IMR-90 (cell line): ENCODE data around the gene KRT6B. TPM values are rescaled to one million over a fixed set of nuclear protein-coding genes. Genes with fewer than 3 reads are reported as not detected.

Source experiments
- ATAC-seq: fragments of 200-7000 bp; cut with Tn5 transposase; 2 replicates; pipeline ENCODE4 v1.9.1; 2020; ENCODE audit warnings: low read depth, mild to moderate bottlenecking, moderate library complexity
- BruUV-seq: library from RNA; stranded (reverse); fragments of 400-500 nt; replicated peaks from 2 replicates; lab custom pipeline; 2021; lab: Mats Ljungman, UMichigan
- CTCF ChIA-PET: fragments of 300-600 bp; formaldehyde crosslinking; extraction: SDS; loops from one replicate; lab custom pipeline; 2021; ENCODE audit warnings: antibody characterized with exemption; lab: Yijun Ruan, JAX
- POLR2A ChIA-PET: fragments of 300-600 bp; sonication (Branson Sonifier 250); formaldehyde crosslinking; loops from one replicate; lab custom pipeline; 2022; ENCODE audit warnings: antibody characterized with exemption; ENCODE audit not compliant: unreplicated experiment; lab: Charles Lee
- DNase-seq: peaks from one replicate; pipeline ENCODE4 v3.0.0; 2013
- H2AFZ ChIP-seq: replicated peaks from 2 replicates; pipeline ENCODE3; 2013; ENCODE audit warnings: low read length, mild to moderate bottlenecking; ENCODE audit not compliant: poor library complexity
- H2AK5ac ChIP-seq: 2 replicates; pipeline ENCODE4 v1.6.1; 2013; ENCODE audit warnings: low read depth, low read length, inconsistent platforms
- H2AK9ac ChIP-seq: replicated peaks from 2 replicates; pipeline ENCODE3; 2013; ENCODE audit warnings: mild to moderate bottlenecking, low read depth, low read length, moderate library complexity; ENCODE audit not compliant: poor library complexity
- H2BK120ac ChIP-seq: 2 replicates; pipeline ENCODE4 v1.6.1; 2013; ENCODE audit warnings: low read depth, low read length, inconsistent platforms
- H2BK15ac ChIP-seq: 3 replicates; pipeline ENCODE4 v1.6.1; 2013; ENCODE audit warnings: low read depth, low read length, inconsistent platforms
- H2BK20ac ChIP-seq: 2 replicates; pipeline ENCODE4 v1.6.1; 2013; ENCODE audit warnings: low read depth, mild to moderate bottlenecking, inconsistent platforms, low read length, moderate library complexity
- H2BK5ac ChIP-seq: 2 replicates; pipeline ENCODE4 v1.6.1; 2013; ENCODE audit warnings: mild to moderate bottlenecking, low read depth, low read length, inconsistent platforms; ENCODE audit not compliant: poor library complexity, severe bottlenecking
- H3K14ac ChIP-seq: replicated peaks from 2 replicates; pipeline ENCODE4 v1.6.1; 2013; ENCODE audit warnings: low read depth, low read length, inconsistent platforms
- H3K18ac ChIP-seq: 2 replicates; pipeline ENCODE4 v1.6.1; 2013; ENCODE audit warnings: low read depth, low read length, control low read depth
- H3K23ac ChIP-seq: 2 replicates; pipeline ENCODE4 v1.6.1; 2013; ENCODE audit warnings: low read depth, low read length, inconsistent platforms
- H3K27ac ChIP-seq: 2 replicates; pipeline ENCODE4 v1.5.1; 2013; ENCODE audit warnings: mild to moderate bottlenecking, control low read depth, low read length; ENCODE audit not compliant: insufficient read depth
- H3K27me3 ChIP-seq: 2 replicates; pipeline ENCODE4 v1.6.1; 2013; ENCODE audit warnings: low read length; ENCODE audit not compliant: control insufficient read depth, insufficient read depth
- H3K36me3 ChIP-seq: 2 replicates; pipeline ENCODE4 v1.6.1; 2013; ENCODE audit warnings: low read length, mixed read lengths; ENCODE audit not compliant: control insufficient read depth, insufficient read depth
- H3K4ac ChIP-seq: 2 replicates; pipeline ENCODE4 v1.6.1; 2013; ENCODE audit warnings: low read depth, low read length, inconsistent platforms
- H3K4me1 ChIP-seq: 2 replicates; pipeline ENCODE4 v1.6.1; 2013; ENCODE audit warnings: low read length, mixed read lengths; ENCODE audit not compliant: control insufficient read depth, insufficient read depth
- H3K4me2 ChIP-seq: 2 replicates; pipeline ENCODE4 v1.6.1; 2013; ENCODE audit warnings: low read depth, mild to moderate bottlenecking, control low read depth, low read length, moderate library complexity
- H3K4me3 ChIP-seq: 2 replicates; pipeline ENCODE4 v1.5.1; 2013; ENCODE audit warnings: low read depth, mild to moderate bottlenecking, control low read depth, low read length, moderate library complexity; ENCODE audit not compliant: insufficient read depth
- H3K56ac ChIP-seq: 2 replicates; pipeline ENCODE4 v1.6.1; 2013; ENCODE audit warnings: low read length, inconsistent platforms; ENCODE audit not compliant: insufficient read depth; ENCODE audit errors: extremely low read depth
- H3K79me1 ChIP-seq, 2 experiments: 2 replicates each; pipeline ENCODE4 v1.6.1; 2013; ENCODE audit warnings: low read length in 2 of 2, inconsistent platforms in 1 of 2, low read depth in 1 of 2
- H3K9ac ChIP-seq: 2 replicates; pipeline ENCODE4 v1.6.1; 2013; ENCODE audit warnings: low read depth, low read length, control low read depth
- H3K9me1 ChIP-seq: 2 replicates; pipeline ENCODE4 v1.6.1; 2013; ENCODE audit warnings: low read length, inconsistent platforms; ENCODE audit not compliant: insufficient read depth
- H3K9me3 ChIP-seq: 2 replicates; pipeline ENCODE4 v1.6.1; 2013; ENCODE audit warnings: low read length; ENCODE audit not compliant: control insufficient read depth, insufficient read depth
- H4K20me1 ChIP-seq: 2 replicates; pipeline ENCODE4 v1.6.1; 2013; ENCODE audit warnings: low read length, inconsistent platforms; ENCODE audit not compliant: insufficient read depth
- H4K5ac ChIP-seq: 2 replicates; pipeline ENCODE4 v1.6.1; 2013; ENCODE audit warnings: mild to moderate bottlenecking, low read depth, low read length, control low read depth
- H4K8ac ChIP-seq, 2 experiments: 2 replicates each; pipeline ENCODE4 v1.6.1; 2013; ENCODE audit warnings: low read depth in 2 of 2, low read length in 2 of 2, control low read depth in 1 of 2, inconsistent platforms in 1 of 2
- H4K91ac ChIP-seq: 2 replicates; pipeline ENCODE4 v1.6.1; 2013; ENCODE audit warnings: low read depth, low read length, inconsistent platforms; ENCODE audit not compliant: insufficient read depth
- BHLHE40 ChIP-seq: fragments of 150-350 bp; IDR thresholded peaks from 2 replicates; pipeline ENCODE4 v1.6.1; 2016; ENCODE audit warnings: mild to moderate bottlenecking, low read depth, low read length
- CEBPB ChIP-seq: IDR thresholded peaks from 2 replicates; pipeline ENCODE4 v1.6.1; 2012; ENCODE audit warnings: low read depth, low read length, improper control_type of control experiment
- CHD1 ChIP-seq: IDR thresholded peaks from 2 replicates; pipeline ENCODE4 v1.6.1; 2012; ENCODE audit warnings: low read depth, low read length, improper control_type of control experiment
- CTCF ChIP-seq: conservative IDR thresholded peaks from 2 replicates; pipeline ENCODE4 v1.5.1; 2012; ENCODE audit warnings: mild to moderate bottlenecking, low read depth, low read length, improper control_type of control experiment
- FOS ChIP-seq: fragments of 150-350 bp; IDR thresholded peaks from 2 replicates; pipeline ENCODE4 v1.6.1; 2016; ENCODE audit warnings: low read depth, low read length
- MAFK ChIP-seq: IDR thresholded peaks from 2 replicates; pipeline ENCODE4 v1.6.1; 2012; ENCODE audit warnings: low read depth, low read length, improper control_type of control experiment
- MAZ ChIP-seq: IDR thresholded peaks from 2 replicates; pipeline ENCODE4 v1.6.1; 2012; ENCODE audit warnings: low read depth, mild to moderate bottlenecking, low read length, improper control_type of control experiment, moderate library complexity, borderline replicate concordance
- MXI1 ChIP-seq: IDR thresholded peaks from 2 replicates; pipeline ENCODE4 v1.6.1; 2012; ENCODE audit warnings: low read depth, mild to moderate bottlenecking, low read length, moderate library complexity, borderline replicate concordance
- NFE2L2 ChIP-seq: fragments of 150-350 bp; IDR thresholded peaks from 2 replicates; pipeline ENCODE4 v1.6.1; 2016; ENCODE audit warnings: low read depth, mild to moderate bottlenecking, low read length
- POLR2A ChIP-seq: IDR thresholded peaks from 2 replicates; pipeline ENCODE4 v1.6.1; 2012; ENCODE audit warnings: mild to moderate bottlenecking, low read depth, low read length
- RAD21 ChIP-seq: IDR thresholded peaks from 2 replicates; pipeline ENCODE4 v1.6.1; 2012; ENCODE audit warnings: low read length, improper control_type of control experiment
- RCOR1 ChIP-seq: IDR thresholded peaks from 2 replicates; pipeline ENCODE4 v1.6.1; 2012; ENCODE audit warnings: mild to moderate bottlenecking, low read length, improper control_type of control experiment; ENCODE audit not compliant: insufficient replicate concordance
- RFX5 ChIP-seq: IDR thresholded peaks from 2 replicates; pipeline ENCODE4 v1.8.0; 2012; ENCODE audit warnings: low read depth, mild to moderate bottlenecking, low read length, moderate library complexity
- SMC3 ChIP-seq: fragments of 150-350 bp; IDR thresholded peaks from 2 replicates; pipeline ENCODE4 v1.6.1; 2016; ENCODE audit warnings: low read depth, mild to moderate bottlenecking, antibody characterized with exemption, low read length, moderate library complexity
- WGBS, 2 experiments: methylation state at CpG; one replicate each; pipeline versions ENCODE4 v1.1.5 to v1.1.7; 2013; ENCODE audit warnings: missing lambda C conversion rate in 2 of 2; ENCODE audit not compliant: insufficient read length in 1 of 2; ENCODE audit errors: extremely low coverage in 2 of 2; 5-methylcytosine and 5-hydroxymethylcytosine counted together
- dilution Hi-C: fragments of 300-500 bp; cut with HindIII; formaldehyde crosslinking; loops from one replicate; pipeline ENCODE4 v1.14.3; 2018; ENCODE audit warnings: low sequenced_read_pairs; ENCODE audit not compliant: unreplicated experiment
- in situ Hi-C: fragments of 300-500 bp; cut with MboI; formaldehyde crosslinking; loops from 3 replicates; pipeline ENCODE4 v1.14.3; 2019; ENCODE audit warnings: low sequenced_read_pairs, inconsistent platforms, mixed read lengths
- intact Hi-C: fragments of 100-400 bp; cut with micrococcal nuclease; formaldehyde crosslinking; loops from 2 replicates; pipeline ENCODE4 v1.10.0; 2022
- polyA plus RNA-seq, 3 experiments: library from polyadenylated mRNA; depleted of rRNA; stranded (reverse); fragments of >200 nt; gene quantifications; 2 replicates each; pipeline ENCODE4 v1.2.3, GENCODE V29; 2012; ENCODE audit warnings: low replicate concordance in 1 of 3
- total RNA-seq: library from RNA; depleted of rRNA; stranded (reverse); fragments of >200 nt; gene quantifications from 2 replicates; pipeline ENCODE4 v1.2.3, GENCODE V29; 2012
- TF ChIP-seq, protein P1 (sequence below): fragments of 150-350 bp; IDR thresholded peaks from 2 replicates; pipeline ENCODE4 v1.6.1; 2016; ENCODE audit warnings: low read depth, mild to moderate bottlenecking, low read length, moderate library complexity, borderline replicate concordance
- TF ChIP-seq, protein P2 (sequence below): fragments of 150-350 bp; IDR thresholded peaks from 2 replicates; pipeline ENCODE4 v1.6.1; 2017; ENCODE audit warnings: mild to moderate bottlenecking, antibody characterized with exemption, low read length, low read depth

KRT6B gene
- total and polyA plus RNA-seq, 2 of the 4 experiments (the other 2 are of a cell fraction) = not detected

DNA sequence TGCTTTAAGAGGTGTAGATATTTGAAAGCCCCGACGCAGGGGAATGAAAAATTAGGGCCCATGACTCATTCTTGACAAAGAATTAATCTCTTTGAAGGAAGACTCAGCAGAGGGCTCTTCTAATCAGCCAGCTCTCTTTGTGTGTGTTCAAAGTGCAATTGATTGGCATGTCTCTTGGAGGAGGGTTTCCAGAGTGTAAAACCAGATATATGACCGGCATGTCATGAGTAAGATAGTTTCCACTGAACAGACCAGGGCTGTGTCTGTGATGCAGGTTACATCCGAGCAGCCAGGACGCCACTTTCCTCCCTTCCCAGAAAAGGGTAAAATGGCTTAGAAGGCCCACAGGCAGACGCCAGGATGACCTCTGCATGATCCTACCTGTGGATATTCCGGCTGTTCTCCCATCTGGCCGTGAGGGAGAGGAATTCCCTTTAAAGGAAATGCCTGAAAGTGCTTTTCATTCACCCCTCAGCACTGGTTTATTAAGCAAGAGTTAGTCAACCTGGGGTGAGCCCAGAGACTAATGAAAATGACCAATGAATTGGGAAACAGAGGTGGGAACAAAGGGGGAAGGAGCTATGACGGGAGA is 10.5 kb downstream of the KRT6B start:
- Histone ChIP-seq H3K9ac (no peak overlapping the region), H3K27me3 (peaks cover 10% of the 10 kb centered on the region), H3K36me3 (no peaks in the 10 kb centered on the region), H3K4me1 (no peaks in the 10 kb centered on the region; the same call in 1 of the 2 replicates), H4K8ac (no peak overlapping the region), H3K14ac (no peak overlapping the region), H2BK15ac (no peak overlapping the region), H3K23ac (no peak overlapping the region), H3K79me1 (no peaks in the 10 kb centered on the region), H4K5ac (no peak overlapping the region), H3K27ac (no peak overlapping the region), H3K18ac (no peak overlapping the region), H4K20me1 (no peaks in the 10 kb centered on the region), H3K9me1 (no peaks in the 10 kb centered on the region), H4K91ac (no peak overlapping the region), H2BK120ac (no peak overlapping the region), H2AK9ac (no peak overlapping the region), H2BK20ac (no peak overlapping the region), H2AK5ac (no peak overlapping the region), H3K4me3 (no peak overlapping the region), H3K56ac (no peak overlapping the region), H3K9me3 (no peaks in the 10 kb centered on the region), H3K4ac (no peak overlapping the region), H2AFZ (no peak overlapping the region), H3K4me2 (no peak overlapping the region; the same call in 1 of the 2 replicates), H2BK5ac (no peak overlapping the region)
- dilution Hi-C loops = no loop called here
- CTCF ChIA-PET = interaction anchor here (0.5 kb wide), 1 partner anchor 163 kb away, joined by 3 read pairs; no protein-coding TSS in a partner anchor
- intact Hi-C loops = no loop called here
- BruUV-seq = no TSS peak
- DNase-seq (peak; percentile 2), ATAC-seq (no peak)
- in situ Hi-C loops = no loop called here
- WGBS, 2 experiments = 33% methylated on average over 1 of the region's 9 CpGs; no CpG with 5 or more reads in 1 of the 2 experiments
- TF ChIP-seq NFE2L2 (no peak), BHLHE40 (no peak), RAD21 (no peak), MAFK (no peak), CTCF (no peak), SMC3 (no peak), FOS (no peak), CHD1 (no peak), RFX5 (no peak), POLR2A (no peak), MAZ (no peak), RCOR1 (no peak), MXI1 (no peak), CEBPB (no peak)
- TF ChIP-seq, protein P1, sequence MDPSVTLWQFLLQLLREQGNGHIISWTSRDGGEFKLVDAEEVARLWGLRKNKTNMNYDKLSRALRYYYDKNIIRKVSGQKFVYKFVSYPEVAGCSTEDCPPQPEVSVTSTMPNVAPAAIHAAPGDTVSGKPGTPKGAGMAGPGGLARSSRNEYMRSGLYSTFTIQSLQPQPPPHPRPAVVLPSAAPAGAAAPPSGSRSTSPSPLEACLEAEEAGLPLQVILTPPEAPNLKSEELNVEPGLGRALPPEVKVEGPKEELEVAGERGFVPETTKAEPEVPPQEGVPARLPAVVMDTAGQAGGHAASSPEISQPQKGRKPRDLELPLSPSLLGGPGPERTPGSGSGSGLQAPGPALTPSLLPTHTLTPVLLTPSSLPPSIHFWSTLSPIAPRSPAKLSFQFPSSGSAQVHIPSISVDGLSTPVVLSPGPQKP = no peak
- TF ChIP-seq, protein P2, sequence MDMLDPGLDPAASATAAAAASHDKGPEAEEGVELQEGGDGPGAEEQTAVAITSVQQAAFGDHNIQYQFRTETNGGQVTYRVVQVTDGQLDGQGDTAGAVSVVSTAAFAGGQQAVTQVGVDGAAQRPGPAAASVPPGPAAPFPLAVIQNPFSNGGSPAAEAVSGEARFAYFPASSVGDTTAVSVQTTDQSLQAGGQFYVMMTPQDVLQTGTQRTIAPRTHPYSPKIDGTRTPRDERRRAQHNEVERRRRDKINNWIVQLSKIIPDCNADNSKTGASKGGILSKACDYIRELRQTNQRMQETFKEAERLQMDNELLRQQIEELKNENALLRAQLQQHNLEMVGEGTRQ = no peak
- POLR2A ChIA-PET = no interaction called here
